ENCODE measurements around the gene C1orf35. TPM values are rescaled to one million over a fixed set of nuclear protein-coding genes. Genes with fewer than 3 reads are reported as not detected.

Gene C1orf35
- total RNA-seq, 1 donor from 2014 or later = 20.2 TPM

- H3K4me1 Mint-ChIP-seq (ENCODE audit: low read depth) = peaks cover 31% of the 10 kb centered on the region
- peaks cover 29% of the 10 kb centered on the region for H3K36me3 Mint-ChIP-seq (ENCODE audit: insufficient read depth)
- no peak for TF ChIP-seq CTCF (IDR thresholded peaks at IDR 0.05; ENCODE audit: unreplicated experiment)
Observed at GRCh38 chr1:228092342-228093049, 10.6 kb downstream of the C1orf35 start.

GRCh38 chr1:228091084-228091483, 12.0 kb downstream of the C1orf35 start:
- TF ChIP-seq CTCF (IDR thresholded peaks at IDR 0.05; ENCODE audit: unreplicated experiment) = no peak
- Mint-ChIP-seq H3K4me3 (ENCODE audit: low read depth) (no peak overlapping the region), H3K4me1 (ENCODE audit: low read depth) (peaks cover 39% of the 10 kb centered on the region), H3K36me3 (ENCODE audit: insufficient read depth) (peaks cover 29% of the 10 kb centered on the region), H3K27me3 (no peaks in the 10 kb centered on the region), H3K9me3 (ENCODE audit: low read depth) (peaks cover 14% of the 10 kb centered on the region), H3K27ac (peak overlapping the region; percentile 77)
- no peak for DNase-seq (ENCODE audit: low spot score, unreplicated experiment)

More at GRCh38 chr1:228092342-228093049, 10.6 kb downstream of the C1orf35 start:
- Mint-ChIP-seq H3K9me3 (ENCODE audit: low read depth) (peaks cover 14% of the 10 kb centered on the region), H3K27ac (peak overlapping the region; percentile 49), H3K27me3 (no peaks in the 10 kb centered on the region), H3K4me3 (ENCODE audit: low read depth) (no peak overlapping the region)
- no peak for DNase-seq (ENCODE audit: low spot score, unreplicated experiment)

- Mint-ChIP-seq H3K36me3 (ENCODE audit: insufficient read depth) (peaks cover 26% of the 10 kb centered on the region), H3K4me1 (ENCODE audit: low read depth) (peaks cover 44% of the 10 kb centered on the region)
- no peak for DNase-seq (ENCODE audit: low spot score, unreplicated experiment)
Observed at GRCh38 chr1:228090613-228091081, 12.5 kb downstream of the C1orf35 start.

GRCh38 chr1:228089519-228090380, 13.4 kb downstream of the C1orf35 start:
- Mint-ChIP-seq H3K36me3 (ENCODE audit: insufficient read depth) (peaks cover 20% of the 10 kb centered on the region), H3K4me1 (ENCODE audit: low read depth) (peaks cover 53% of the 10 kb centered on the region), H3K9me3 (ENCODE audit: low read depth) (peaks cover 7% of the 10 kb centered on the region), H3K27me3 (no peaks in the 10 kb centered on the region), H3K4me3 (ENCODE audit: low read depth) (no peak overlapping the region), H3K27ac (peak overlapping the region; percentile 80)
- no peak for DNase-seq (ENCODE audit: low spot score, unreplicated experiment)
- no peak for TF ChIP-seq CTCF (IDR thresholded peaks at IDR 0.05; ENCODE audit: unreplicated experiment)

More at GRCh38 chr1:228090613-228091081, 12.5 kb downstream of the C1orf35 start:
- peaks cover 13% of the 10 kb centered on the region for H3K9me3 Mint-ChIP-seq (ENCODE audit: low read depth)
- no peak for TF ChIP-seq CTCF (IDR thresholded peaks at IDR 0.05; ENCODE audit: unreplicated experiment)
- H3K27ac Mint-ChIP-seq = peak overlapping the region; percentile 90
- H3K4me3 Mint-ChIP-seq (ENCODE audit: low read depth) = no peak overlapping the region
- H3K27me3 Mint-ChIP-seq = no peaks in the 10 kb centered on the region

All from progenitor cell of endocrine pancreas (in vitro differentiated cells).